Stimulated activated CD4-positive, alpha-beta T cell treated with anti-CD3 and anti-CD28 coated beads, Interleukin-15, amount 100 ng/mL, for 24 hours (primary cell): Measurements from ENCODE around the gene SNRNP27.
A peak's percentile ranks its signal among the peaks of the same experiment; 100 is the strongest.
"Not testable (repeated sequence)": the region's sequence is repeated elsewhere in the genome, so short reads cannot be mapped to it uniquely, and the experiment has no call there.

ENCODE experiments used
- DNase-seq: peaks from one replicate; pipeline ENCODE4 v3.0.0-alpha.2; 2020

Gene SNRNP27, protein sequence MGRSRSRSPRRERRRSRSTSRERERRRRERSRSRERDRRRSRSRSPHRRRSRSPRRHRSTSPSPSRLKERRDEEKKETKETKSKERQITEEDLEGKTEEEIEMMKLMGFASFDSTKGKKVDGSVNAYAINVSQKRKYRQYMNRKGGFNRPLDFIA

DNA sequence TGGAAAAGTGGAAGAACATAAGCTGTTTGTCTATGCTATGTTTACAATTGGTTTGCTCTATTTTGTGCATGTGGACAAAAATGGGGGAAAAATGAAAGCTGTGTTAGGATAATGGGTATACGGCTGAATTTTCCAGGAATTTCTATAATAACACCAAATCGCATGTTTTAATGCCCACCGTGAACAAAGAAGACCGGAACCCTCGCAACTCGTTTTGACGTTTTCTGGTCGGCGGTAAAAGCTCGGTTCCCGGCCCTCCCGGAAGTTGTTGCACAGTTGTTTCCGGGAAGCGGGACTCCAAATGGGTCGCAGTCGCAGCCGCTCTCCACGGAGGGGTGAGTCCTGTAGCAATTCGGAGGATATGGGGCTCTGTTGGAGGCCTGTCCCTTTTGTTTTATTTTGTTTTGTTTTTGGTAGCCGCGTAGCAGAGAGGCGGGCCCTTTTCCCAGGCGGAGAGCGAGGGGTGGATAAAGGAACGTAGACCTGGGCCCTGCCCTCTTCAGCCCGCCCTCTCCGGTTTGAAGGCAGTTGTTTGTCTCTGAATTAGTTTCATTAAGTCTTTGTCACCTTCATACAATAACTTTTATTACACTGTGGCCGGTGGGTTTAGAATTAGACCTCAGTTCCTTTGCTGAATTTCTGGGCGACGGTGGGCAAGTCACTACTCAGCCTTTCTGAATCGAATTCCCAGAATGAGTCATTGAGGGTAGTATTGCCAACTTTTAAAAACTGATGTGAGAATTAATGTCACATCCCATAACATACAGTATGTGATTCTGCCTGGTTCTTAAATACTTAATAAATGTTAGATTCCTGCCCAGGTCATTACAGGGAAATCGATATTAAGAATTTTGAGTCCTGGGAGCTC, at the start of gene SNRNP27:
SNRNP27 (plus strand) TSS at position 273 of the 868 bp plus-strand sequence; CDS start at position 302, 29 bp downstream.
- DNase-seq: peak; percentile 86

DNA sequence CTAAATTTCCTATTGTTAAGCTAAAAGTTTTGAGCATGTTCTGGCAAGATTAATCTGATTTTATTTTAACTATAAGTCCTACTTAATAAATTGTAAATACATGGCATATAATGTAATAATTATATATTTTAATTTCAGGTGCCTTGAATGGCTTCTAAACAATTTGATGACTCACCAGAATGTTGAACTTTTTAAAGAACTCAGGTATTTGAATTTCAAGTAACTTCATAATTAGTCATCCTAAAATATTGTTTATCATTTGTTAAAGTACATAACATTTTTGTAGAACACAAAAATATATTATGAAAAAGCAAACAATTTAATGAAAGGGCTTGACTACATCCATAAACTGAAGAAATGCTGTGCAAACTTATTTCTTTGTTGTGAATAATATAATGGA, 49.8 kb upstream of the SNRNP27 start:
- DNase-seq: no peak

DNA sequence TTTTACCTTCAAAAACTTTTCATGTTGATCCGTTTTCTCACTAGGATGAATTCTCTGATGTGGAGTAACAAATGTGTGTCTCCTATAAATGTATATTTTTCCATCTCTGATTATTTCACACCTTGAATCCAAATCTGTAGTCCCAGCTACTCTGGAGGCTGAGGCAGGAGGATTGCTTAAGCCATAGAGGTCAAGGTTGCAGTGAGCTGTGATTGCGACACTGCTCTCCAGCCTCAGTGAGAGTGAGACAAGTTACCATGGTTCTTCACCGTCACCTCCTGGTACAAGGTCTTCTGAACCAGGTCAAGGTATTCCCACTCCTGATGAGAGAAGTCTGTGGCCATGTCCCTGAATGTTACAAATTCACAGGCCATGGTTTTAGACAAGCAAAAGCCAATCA, 49.2 kb upstream of the SNRNP27 start:
- DNase-seq: no peak

DNA sequence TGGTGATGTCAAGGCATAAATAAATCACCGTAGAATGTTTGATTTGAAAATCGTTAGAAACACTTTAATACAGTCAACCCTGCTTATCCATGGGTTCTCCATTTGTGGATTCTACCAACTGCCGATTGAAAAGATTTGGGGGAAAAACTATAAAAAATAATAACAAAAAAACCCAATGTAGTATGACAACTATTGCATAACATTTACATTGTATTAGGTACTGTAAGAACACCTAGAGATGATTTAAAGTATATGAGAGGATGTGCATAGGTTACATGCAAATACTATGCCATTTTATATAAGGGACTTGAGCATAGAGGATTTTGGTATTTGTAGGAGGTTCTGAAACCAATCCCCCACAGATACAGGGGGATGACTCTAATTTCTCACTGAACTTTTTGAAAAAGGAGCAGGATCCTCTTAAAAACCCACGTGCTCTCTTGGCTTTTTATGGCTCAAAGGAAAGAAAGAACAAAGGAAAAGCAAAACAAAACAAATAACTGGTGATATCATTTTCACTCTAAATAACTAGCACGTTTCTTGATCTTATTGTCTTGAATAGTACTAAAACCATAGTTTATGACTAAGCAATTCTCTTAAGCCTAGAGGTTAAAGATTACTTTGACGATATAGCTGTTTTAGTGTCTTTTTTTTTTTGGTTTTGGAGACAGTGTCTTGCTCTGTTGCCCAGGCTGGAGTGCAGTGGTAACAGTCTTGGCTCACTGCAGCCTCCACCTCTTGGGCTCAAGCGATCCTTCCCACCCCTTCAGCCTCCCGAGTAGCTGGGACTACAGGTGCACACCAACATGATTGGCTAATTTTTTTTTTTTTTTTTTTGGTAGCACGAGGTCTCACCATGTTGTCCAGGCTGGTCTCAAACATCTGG, 47.3 kb upstream of the SNRNP27 start:
- no peak for DNase-seq

DNA sequence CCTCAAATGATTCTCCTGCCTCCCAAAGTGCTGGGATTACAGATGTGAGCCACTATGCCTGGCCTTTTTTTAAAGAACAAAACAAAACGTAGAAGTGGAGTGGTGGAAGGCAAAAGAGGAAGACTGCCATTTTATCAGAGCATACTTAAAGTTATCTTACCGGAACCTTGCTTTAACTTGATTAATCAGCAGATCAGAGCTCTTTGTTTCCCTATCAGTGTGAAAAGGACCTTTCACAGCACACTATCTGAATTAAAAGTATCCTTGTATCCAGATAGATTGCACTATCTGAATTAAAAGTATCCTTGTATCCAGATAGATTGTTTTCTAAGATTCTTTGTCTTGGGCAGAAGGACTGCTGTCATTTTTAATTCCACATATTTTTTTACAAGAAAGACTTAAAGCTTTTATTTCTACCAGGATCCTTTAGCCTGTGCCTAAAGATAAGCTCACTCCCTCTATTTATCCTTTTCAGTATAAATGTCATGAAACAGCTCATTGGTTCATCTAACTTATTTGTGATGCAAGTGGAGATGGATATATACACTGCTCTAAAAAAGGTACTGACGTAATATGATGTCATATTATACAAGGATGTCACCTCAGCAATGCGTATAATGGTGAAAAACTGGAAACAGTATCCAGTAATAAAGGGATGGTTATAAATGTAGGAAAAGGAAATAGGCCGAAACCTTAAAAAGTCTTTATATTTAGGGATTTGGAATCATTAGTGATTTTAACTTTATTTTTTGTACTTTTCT, 46.5 kb upstream of the SNRNP27 start:
- DNase-seq: no peak

DNA sequence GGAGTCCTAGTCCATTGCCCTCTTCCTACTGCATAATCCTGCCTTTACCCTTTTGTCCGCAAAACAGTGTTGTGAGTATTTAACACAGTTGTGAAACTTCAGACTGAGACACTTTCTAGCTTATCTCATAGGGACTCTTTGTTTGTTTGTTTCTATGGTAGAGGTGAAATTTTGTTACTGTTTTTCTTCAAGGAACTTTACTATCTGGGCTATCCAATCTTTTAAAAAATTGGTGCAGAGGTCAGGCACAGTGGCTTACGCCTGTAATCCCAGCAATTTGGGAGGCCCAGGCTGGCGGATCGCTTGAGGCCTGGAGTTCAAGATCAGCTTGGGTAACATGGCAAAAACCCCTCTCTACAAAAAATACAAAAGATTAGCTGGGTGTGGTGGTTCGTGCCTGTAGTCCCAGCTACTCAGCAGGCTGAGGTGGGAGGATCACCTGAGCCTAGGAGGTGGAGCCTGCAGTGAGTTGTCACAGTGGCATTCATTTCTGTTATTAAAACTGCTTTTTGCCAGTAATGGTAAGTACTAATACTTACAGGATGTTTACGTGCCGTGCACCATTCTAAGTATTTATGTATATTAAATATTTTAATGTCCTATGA, 45.5 kb upstream of the SNRNP27 start:
- no peak for DNase-seq

DNA sequence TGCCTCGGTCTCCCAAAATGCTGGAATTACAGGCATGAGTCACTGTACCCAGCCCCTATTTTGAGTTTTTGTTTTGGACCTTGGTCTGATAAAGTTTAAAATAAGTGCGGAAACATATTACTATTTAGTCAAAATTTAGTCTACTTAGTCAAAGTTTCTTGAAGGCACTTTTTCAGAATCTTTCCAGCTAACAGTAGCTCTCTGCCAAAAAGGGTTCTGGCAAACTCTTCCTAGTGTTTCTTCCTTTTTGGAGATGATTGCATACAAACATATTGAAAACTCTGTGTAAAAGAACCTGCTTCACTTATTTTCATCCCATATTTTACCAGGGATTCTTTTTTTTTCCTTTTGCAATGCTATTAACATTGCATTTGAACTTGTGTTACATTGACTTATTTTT, 35.5 kb upstream of the SNRNP27 start:
- DNase-seq: no peak

DNA sequence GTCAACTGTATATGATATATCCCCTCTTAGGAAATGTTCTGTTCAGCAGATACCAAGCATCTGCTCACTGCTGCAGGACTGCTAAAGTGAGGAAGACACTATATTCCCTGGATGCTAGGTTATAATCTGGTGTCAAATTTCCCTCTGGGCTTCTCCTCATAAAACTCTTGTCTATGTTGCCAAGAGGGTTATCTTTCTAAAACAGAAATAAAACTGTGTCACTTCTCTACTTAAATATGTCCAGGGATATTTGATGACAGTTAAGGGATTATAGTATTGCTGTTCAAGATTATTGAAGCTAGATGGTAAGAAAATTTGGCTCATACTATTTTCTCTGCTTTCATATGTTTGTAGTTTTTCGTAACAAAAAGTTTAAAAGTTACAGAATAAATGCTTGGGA, 30.5 kb upstream of the SNRNP27 start:
- DNase-seq: no peak

DNA sequence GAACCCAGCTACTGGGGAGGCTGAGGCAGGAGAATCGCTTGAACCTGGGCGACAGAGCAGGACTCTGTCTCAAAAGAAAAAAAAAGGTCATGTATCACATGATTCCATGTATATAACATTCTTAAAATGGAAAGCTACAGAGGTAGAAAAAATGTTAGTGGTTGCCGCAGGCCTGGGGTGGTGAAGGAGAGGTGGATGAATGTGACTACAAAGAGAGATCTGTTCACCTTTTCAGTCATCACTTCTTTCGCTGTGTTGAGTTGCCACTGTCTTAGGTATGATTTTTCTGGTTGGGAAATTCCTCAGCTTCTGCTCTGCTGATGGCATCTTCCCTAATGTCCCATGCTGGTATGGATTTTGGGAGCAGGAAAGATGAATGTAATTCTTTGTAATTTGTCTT, 5.3 kb upstream of the SNRNP27 start:
- DNase-seq: no peak

DNA sequence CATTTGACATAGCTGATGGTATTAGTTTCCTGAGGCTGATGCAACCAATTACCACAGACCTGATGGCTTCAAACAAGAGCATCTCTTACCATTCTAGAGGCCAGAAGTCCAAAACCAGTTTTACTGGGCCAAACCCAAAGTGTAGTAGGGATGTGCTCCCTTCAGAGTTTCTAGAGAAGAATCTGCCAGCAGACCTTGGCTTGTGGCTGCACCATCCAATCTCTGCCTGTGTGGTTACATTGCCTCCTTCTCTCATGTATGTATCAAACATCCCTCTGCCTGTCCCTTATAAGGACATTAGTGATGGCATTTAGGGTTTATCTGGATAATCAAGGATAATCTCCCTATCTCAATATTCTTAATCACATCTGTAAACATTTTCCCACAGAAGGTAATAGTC, 4.5 kb upstream of the SNRNP27 start:
- no peak for DNase-seq

DNA sequence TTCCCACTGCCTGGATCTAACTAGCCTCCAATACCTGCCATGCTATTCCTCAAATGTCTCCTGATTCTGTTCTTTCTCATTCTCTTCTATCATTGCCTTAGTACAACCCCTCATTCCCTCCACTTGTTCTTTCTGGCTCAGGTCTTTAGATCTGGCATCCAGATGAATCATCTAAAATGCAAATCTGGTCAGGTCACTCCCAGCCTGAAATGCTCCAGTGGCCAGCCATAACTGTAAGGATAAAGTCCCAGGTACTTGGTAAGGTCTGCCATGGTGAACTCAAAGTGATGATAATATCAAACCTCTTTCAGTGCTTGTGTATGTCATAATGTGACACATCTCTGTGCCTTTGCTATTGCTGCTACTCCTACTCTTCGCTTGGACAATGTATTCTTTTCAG, 2.9 kb upstream of the SNRNP27 start:
- DNase-seq: no peak

DNA sequence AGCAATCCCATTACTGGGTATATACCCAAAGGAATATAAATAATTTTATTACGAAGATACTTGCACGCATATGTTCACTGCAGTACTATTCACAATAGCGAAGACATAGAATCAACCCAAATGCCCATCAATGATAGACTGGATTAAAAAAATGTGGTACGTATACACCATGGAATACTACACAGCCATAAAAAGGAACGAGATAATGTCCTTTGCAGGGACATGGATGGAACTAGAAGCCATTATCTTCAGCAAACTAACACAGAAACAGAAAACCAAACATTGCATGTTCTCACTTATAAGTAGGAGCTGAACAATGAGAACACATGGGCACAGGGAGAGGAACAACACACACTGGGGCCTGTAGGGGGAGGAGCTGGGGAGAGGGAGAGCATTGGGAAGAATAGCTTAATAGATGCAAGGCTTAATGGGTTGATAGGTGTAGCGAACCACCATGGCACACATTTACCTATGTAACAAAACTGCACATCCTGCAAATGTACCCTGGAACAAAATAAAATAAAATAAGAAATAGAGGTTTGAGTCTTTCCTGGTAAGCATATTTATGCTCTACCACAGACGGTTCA, 825 bp upstream of the SNRNP27 start:
- not testable (repeated sequence) for DNase-seq

DNA sequence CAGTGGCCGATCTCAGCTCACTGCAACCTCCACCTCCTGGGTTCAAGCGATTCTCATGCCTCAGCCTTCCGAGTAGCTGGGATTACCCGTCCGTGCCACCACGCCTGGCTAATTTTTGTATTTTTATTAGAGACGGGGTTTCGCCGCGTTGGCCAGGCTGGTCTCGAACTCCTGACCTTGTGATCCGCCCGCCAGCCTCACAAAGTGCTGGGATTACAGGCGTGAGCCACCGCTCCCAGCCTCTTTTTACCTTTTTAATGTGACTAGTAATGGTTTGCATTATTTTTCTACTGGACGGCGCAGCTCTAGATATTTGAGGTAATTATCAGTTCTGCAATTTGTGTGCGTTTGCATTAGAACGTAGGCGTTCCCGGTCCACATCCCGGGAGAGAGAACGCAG, 981 bp downstream of the SNRNP27 start:
- not testable (repeated sequence) for DNase-seq

DNA sequence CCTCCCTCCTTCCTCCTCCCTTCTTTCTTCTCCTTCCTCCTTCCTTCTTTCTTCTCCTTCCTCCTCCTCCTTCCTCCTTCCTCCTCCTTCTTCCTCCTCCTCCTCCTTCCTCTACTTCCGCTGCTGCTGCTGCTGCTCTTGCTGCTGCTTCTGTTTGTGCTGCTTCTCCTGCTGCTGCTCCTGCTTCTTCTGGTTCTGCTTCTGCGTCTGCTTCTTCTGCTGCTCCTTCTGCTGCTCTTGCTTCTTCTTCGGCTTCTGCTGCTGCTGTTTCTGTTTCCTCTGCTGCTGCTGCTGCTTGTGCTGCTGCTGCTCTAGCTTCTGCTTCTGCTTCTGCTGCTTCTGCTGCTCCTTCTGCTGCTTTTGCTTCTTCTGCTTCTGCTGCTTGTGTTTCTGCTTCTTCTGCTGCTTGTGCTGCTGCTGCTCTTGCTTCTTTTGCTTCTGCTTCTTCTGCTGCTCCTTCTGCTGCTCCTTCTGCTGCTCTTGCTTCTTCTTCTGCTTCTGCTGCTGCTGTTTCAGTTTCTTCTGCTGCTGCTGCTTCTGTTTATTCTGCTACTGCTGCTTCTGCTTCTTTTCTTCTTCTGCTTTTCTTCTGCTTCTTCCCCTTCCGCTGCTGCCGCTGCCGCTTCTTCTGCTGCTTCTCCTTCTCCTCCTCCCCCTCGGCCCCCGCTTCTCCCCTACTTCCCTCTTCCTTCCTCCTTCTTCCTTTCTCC, 8.6 kb downstream of the SNRNP27 start:
- no peak for DNase-seq

DNA sequence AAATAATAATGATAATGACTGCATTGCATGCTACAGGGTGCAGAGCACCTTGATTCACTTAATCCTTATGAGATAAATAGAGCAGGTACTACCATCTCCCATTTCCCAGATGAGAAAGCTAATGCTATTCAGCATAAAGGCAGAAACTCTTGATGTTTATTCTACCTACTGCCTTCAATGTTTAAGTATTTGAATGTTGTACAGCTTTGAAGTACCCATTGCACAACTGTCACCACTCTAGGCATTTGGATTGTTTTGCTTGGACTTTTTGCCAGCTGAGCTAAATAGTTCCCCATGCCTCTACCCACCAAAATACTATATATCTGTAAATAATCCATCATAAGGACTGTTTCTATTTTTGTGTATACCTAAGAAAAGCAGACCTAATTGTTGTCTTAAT, 13.5 kb downstream of the SNRNP27 start:
- DNase-seq: no peak

DNA sequence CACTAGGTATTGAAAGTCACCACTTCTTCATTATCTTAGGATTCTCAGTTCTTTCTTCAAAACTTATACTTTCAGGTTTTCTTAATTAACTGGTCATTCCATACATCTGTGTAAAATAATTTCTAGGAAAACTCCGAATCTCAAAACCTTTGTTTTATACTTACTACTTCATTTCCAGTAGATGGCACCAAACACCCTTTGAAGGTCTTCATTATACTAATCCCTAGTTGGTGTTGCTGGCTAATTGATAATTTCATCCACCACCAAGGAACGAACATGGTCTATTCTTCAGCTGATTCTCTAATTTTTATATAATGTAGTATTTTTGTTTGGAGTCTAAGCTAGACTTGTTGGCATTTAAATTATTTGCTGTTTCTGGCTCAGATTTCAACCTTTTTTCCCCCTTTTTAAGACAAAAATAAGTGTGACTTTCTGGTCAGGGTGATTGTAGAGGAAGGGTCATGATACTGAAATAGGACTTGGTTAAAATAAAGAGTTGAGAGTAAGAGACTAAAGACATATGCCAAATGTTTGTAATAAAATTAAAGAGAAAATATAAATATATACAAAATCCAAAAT, 18.3 kb downstream of the SNRNP27 start:
- DNase-seq: no peak

DNA sequence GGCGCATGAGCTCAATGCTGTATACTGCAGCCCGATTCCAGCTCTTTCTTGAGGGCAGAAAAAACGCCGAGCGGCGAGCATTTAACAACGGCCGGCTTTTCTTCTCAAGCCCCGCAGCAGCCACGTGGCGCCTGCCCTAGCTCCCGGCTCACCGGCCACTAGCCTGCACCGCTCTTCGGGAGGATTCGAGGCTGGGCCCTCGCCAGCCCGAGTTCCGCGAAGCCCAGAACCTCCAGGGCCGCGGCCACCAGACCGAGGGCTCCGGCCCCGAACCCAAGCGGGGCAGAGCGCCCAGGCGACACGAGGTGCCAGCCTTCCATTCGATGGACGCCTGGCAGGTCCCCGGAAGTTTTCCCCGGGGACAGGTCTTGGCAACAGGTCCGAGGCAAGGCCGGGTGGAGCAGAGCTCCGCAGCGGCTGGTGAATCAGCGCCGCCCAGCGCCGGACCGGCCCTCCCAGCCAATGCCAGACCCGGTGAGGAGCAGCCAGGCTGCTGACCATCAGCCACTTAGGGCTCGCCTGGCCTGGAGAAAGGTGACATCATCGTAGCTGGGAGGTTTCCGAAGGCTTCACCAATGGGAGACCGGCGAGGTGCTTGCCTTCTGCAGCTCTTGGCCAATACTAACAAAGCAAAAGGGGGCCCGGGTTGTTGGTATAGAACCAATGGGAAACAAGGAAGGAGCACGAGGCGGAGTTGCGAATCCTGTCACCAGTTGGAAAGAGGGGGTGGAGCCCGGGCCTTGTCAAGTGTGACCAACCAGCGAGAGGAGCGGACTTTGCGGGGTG, 20.6 kb downstream of the SNRNP27 start:
- DNase-seq: peak; percentile 58

DNA sequence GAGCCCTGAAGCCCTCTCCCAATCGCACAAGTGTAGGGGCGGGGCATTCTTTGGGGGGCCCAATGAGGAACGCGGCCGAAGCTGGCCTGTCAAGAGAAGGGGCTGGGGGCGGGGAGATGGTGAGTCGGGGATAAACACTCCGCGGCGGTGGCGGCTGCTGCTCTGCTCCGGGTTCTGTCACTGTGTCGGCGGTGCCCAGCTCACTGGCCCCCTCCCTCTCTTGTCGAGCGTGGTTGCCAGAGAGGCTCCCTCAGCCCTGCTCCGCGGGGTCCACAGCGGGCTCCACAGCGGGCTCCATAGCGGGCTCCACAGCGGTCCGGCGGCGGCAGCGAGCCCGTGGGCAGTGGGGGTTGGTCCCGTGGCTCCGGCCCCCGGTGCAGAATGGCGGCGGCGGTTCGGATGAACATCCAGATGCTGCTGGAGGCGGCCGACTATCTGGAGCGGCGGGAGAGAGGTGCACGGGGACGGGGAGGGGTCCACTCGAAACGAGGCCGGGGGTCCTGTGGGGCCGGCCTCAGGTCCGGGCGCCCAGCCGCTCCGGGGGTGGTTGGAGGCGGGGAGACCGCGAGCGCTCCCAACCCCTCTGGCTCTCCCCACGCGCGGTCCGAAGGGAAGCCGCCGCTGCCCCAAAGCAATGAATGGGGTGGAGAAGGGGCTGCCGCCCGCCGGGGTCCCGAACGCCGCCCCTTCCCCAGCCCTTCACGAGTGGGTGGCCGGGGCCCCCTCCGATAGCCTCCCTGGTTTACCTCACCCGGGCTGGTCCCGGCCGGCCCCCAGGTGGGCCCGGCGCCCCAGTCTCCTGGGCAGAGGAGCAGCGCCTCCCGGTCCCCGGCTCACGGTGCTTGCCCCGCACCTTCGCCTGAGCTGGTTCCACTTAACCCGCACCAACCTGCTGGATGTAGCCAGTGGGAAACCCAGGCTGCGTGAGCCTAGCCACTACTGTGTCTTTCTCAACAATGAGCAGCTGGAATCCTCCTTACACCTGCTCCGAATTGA, 21.5 kb downstream of the SNRNP27 start, which contains the start of gene MXD1:
MXD1 (plus strand) TSS at position 160 of the 996 bp plus-strand sequence; CDS start at position 382, 222 bp downstream.
- DNase-seq: peak; percentile 100

DNA sequence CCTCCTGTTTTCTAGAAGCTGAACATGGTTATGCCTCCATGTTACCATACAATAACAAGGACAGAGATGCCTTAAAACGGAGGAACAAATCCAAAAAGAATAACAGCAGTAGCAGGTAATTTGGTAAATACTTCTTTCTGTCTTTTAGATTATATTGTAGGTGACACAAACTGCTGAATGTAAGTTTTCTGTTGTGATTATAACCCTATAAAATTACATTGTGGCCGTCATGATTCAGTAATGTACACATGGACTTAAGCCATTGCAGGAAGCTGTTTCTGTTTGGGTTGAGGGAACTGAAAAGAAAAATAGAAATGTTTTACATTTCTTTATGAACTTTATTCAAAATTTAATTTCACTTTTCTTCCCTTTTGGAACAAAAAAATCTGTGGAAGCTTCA, 22.4 kb downstream of the SNRNP27 start:
- DNase-seq: no peak
